Left ventricle myocardium inferior (tissue), 1 donor: ENCODE results near the gene SOX18. TPM values are rescaled to one million over a fixed set of nuclear protein-coding genes. Genes with fewer than 3 reads are reported as not detected.

Experiments
- DNase-seq: peaks from one replicate; pipeline ENCODE4 v3.0.0-alpha.2; 2020
- H3K27ac ChIP-seq: fragments of 200-600 bp; replicated peaks from 2 replicates; pipeline ENCODE4 v1.8.0; 2021
- H3K27me3 ChIP-seq: fragments of 200-600 bp; 2 replicates; pipeline ENCODE4 v1.8.0; 2021; ENCODE audit warnings: low read depth
- H3K36me3 ChIP-seq: fragments of 200-600 bp; 2 replicates; pipeline ENCODE4 v1.8.0; 2021
- H3K4me1 ChIP-seq: fragments of 200-600 bp; 2 replicates; pipeline ENCODE4 v1.8.0; 2021
- H3K4me3 ChIP-seq: fragments of 200-600 bp; 2 replicates; pipeline ENCODE4 v1.8.0; 2021; ENCODE audit warnings: mild to moderate bottlenecking, moderate library complexity
- H3K9me3 ChIP-seq: fragments of 200-600 bp; replicated peaks from 2 replicates; pipeline ENCODE4 v1.8.0; 2021
- CTCF ChIP-seq: fragments of 200-600 bp; IDR thresholded peaks from 2 replicates; pipeline ENCODE4 v1.8.0; 2021; ENCODE audit warnings: antibody characterized with exemption, mild to moderate bottlenecking, borderline replicate concordance
- intact Hi-C: fragments of 100-400 bp; cut with micrococcal nuclease; formaldehyde crosslinking; loops from one replicate; pipeline ENCODE4 v1.11.0; 2022
- total RNA-seq: library from RNA; stranded (reverse); fragmentation: NEBNext Ultra II Directional; extraction: Animal tissue kit (Norgen Biotek cat#: 25700); gene quantifications from one replicate; pipeline ENCODE4 v1.2.1, GENCODE V29; 2021
- donor health status: DM: no; HTN: yes; CAD: no; lungs with severe emphysema.

SOX18 gene
- total RNA-seq, 1 donor from 2014 or later: 30.5 TPM

- H3K27me3 ChIP-seq: peaks cover 33% of the 10 kb centered on the region
- peaks cover 29% of the 10 kb centered on the region for H3K4me1 ChIP-seq
- intact Hi-C loops: no loop called here
- no peaks in the 10 kb centered on the region for H3K9me3 ChIP-seq
- H3K27ac ChIP-seq: no peak overlapping the region
- DNase-seq: no peak
- peaks cover 59% of the 10 kb centered on the region for H3K36me3 ChIP-seq
- TF ChIP-seq CTCF: no peak
- no peak overlapping the region for H3K4me3 ChIP-seq
Observed at GRCh38 chr20:64033981-64034493, 15.4 kb downstream of the SOX18 start.

- intact Hi-C loops: no loop called here
- Histone ChIP-seq H3K9me3 (no peaks in the 10 kb centered on the region), H3K4me3 (no peak overlapping the region), H3K36me3 (peaks cover 70% of the 10 kb centered on the region), H3K27me3 (peaks cover 22% of the 10 kb centered on the region), H3K4me1 (peaks cover 19% of the 10 kb centered on the region), H3K27ac (no peak overlapping the region)
- DNase-seq: no peak
- TF ChIP-seq CTCF: no peak
Observed at GRCh38 chr20:64032706-64033624, 16.5 kb downstream of the SOX18 start.

GRCh38 chr20:64031822-64032314 is 17.6 kb downstream of the SOX18 start:
- no peak for TF ChIP-seq CTCF
- no peak for DNase-seq
- intact Hi-C loops: no loop called here

GRCh38 chr20:64030371-64031134 is 18.9 kb downstream of the SOX18 start:
- Histone ChIP-seq H3K9me3 (no peaks in the 10 kb centered on the region), H3K27me3 (no peaks in the 10 kb centered on the region), H3K4me1 (peaks cover 10% of the 10 kb centered on the region), H3K4me3 (no peak overlapping the region), H3K36me3 (peaks cover 94% of the 10 kb centered on the region), H3K27ac (no peak overlapping the region)
- intact Hi-C loops: no loop called here
- TF ChIP-seq CTCF: no peak
- DNase-seq: no peak

More at GRCh38 chr20:64031822-64032314, 17.6 kb downstream of the SOX18 start:
- no peak overlapping the region for H3K4me3 ChIP-seq
- H3K9me3 ChIP-seq: no peaks in the 10 kb centered on the region
- peaks cover 10% of the 10 kb centered on the region for H3K4me1 ChIP-seq
- no peak overlapping the region for H3K27ac ChIP-seq
- peaks cover 81% of the 10 kb centered on the region for H3K36me3 ChIP-seq
- H3K27me3 ChIP-seq: peaks cover 11% of the 10 kb centered on the region
